ENCODE results near the gene ID3.

DNA sequence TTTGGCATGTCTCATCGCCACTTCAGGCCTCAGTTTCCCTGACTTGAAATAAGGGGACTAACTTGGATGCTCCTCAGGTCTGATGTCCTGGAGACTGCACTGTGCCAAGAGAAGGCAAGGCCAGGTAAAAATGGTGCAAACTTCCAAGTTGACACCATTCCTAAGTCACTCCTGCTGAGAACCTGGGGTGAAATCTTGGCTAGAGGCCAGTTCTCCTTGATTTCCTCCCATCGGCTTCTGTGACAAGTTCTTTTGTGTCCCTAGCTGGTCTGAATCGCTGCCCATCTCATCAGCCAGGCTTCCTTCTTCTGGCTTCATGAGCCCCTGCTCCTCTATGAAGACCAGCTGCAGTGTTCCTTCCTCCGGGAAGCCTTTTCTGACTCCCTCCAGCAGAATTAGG is 48.6 kb upstream of the ID3 start:
- TF ChIP-seq, protein P1, sequence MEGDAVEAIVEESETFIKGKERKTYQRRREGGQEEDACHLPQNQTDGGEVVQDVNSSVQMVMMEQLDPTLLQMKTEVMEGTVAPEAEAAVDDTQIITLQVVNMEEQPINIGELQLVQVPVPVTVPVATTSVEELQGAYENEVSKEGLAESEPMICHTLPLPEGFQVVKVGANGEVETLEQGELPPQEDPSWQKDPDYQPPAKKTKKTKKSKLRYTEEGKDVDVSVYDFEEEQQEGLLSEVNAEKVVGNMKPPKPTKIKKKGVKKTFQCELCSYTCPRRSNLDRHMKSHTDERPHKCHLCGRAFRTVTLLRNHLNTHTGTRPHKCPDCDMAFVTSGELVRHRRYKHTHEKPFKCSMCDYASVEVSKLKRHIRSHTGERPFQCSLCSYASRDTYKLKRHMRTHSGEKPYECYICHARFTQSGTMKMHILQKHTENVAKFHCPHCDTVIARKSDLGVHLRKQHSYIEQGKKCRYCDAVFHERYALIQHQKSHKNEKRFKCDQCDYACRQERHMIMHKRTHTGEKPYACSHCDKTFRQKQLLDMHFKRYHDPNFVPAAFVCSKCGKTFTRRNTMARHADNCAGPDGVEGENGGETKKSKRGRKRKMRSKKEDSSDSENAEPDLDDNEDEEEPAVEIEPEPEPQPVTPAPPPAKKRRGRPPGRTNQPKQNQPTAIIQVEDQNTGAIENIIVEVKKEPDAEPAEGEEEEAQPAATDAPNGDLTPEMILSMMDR (conservative IDR thresholded peaks at IDR 0.05) = no peak
- TF ChIP-seq EZH2 (IDR thresholded peaks at IDR 0.05; ENCODE audit: low read depth) = no peak

Measured in PC-9 (cell line).